GM10266 (cell line): ENCODE results near the gene LSM10.

Source experiments
- DNase-seq: peaks from one replicate; pipeline ENCODE4 v3.0.0; 2012; ENCODE audit errors: extremely low spot score
- CTCF ChIP-seq: IDR thresholded peaks from 2 replicates; pipeline ENCODE4 v1.5.1; 2012; ENCODE audit warnings: mild to moderate bottlenecking, low read depth; ENCODE audit not compliant: control insufficient read depth, insufficient read depth; ENCODE audit errors: missing control alignments

The LSM10 gene

DNA sequence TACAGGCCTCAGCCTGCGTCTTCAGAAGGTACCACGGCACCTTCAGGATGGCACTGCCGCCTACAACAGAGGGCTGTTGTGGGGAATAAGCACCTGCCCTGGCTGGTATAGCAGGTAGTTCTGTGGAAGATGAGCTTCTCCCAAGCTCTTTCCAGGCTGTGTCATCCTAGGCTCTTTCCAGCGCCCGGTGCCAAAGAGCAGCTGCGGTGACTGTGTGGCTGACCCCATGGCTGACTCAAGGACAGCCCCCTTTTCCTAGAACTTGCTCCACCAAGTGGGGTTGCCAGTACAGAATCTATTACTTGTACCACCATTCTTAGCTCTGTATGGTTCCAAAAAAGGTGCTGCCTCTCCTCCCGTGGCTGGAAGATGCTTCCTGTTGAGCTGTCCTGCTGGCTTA is 52.4 kb downstream of the LSM10 start:
- no peak for DNase-seq
- no peak for TF ChIP-seq CTCF

- no peak for DNase-seq
Measured at GRCh38 chr1:36344395-36344680, 53.4 kb downstream of the LSM10 start.

GRCh38 chr1:36343651-36344394 is 53.9 kb downstream of the LSM10 start:
- no peak for DNase-seq
- TF ChIP-seq CTCF = no peak

More at GRCh38 chr1:36344395-36344680, 53.4 kb downstream of the LSM10 start:
- TF ChIP-seq CTCF = no peak
